ENCODE measurements around the gene ETV4. TPM values are rescaled to one million over a fixed set of nuclear protein-coding genes. Genes with fewer than 3 reads are reported as not detected.
"Not testable (repeated sequence)": the region's sequence is repeated elsewhere in the genome, so short reads cannot be mapped to it uniquely, and the experiment has no call there.

The ETV4 gene
- total and polyA plus RNA-seq, 2 of the 13 experiments (the other 11 are each of a cell fraction or from before 2014, with no cell fraction given), result 128 to 330 TPM

DNA sequence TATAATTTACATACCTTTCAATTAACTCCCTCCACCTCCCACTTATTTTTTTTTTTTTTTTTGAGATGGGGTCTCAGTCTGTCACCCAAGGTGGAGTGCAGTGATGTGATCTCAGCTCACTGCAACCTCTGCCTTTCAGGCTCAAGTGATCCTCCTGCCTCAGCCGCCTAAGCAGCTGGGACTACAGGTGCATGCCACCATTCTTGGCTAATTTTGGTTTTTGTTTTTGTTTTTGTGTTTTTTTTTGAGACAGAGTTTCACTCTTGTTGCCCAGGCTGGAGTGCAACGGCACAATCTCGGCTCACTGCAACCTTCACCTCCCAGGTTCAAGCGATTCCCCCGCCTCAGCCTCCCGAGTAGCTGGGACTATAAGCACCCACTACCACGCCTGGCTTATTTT lies 36.7 kb downstream of the ETV4 start:
- H3K9me3 ChIP-seq (ENCODE audit: low read length); H2AFZ ChIP-seq (ENCODE audit: low read length); ATAC-seq; intact Hi-C loops (cut with micrococcal nuclease; ENCODE audit: unreplicated experiment); POLR2A ChIA-PET; H3K27me3 ChIP-seq (ENCODE audit: control insufficient read depth in 1 of 2, insufficient read depth in 2 of 2, low read length in 2 of 2); H3K4me1 ChIP-seq (ENCODE audit: insufficient read depth, low read length); FAIRE-seq; DNase-seq (ENCODE audit: low spot score); CTCF ChIA-PET (ENCODE audit: low intra/inter-chr PET ratio, low total read pairs); H3K9ac ChIP-seq (ENCODE audit: insufficient read depth, low read depth, low read length); BruUV-seq (replicated peaks); H4K20me1 ChIP-seq (ENCODE audit: insufficient read depth, low read length); in situ Hi-C loops (cut with HindIII; ENCODE audit: extremely low pct_ligation_motif_present, low pct_unique_long_range_greater_than_20kb); H3K4me3 ChIP-seq (replicated peaks in 1 of 3; ENCODE audit: insufficient read depth in 1 of 3, low read depth in 2 of 3, low read length in 3 of 3); H3K4me2 ChIP-seq (ENCODE audit: low read depth, low read length); H3K79me2 ChIP-seq (ENCODE audit: insufficient read depth, low read length); H3K27ac ChIP-seq (ENCODE audit: extremely low read length, insufficient read depth, low read length): not testable (repeated sequence)
- H3K36me3 ChIP-seq (replicated peaks in 1 of 2; ENCODE audit: control insufficient read depth in 1 of 2, insufficient read depth in 2 of 2, low read length in 2 of 2), result peaks cover 25 to 88% of the 10 kb centered on the region in 2 experiments; a peak in 4 of 5 replicates
- WGBS (ENCODE audit: low lambda C conversion rate), result 98% methylated on average over 7 of the region's 7 CpGs

DNA sequence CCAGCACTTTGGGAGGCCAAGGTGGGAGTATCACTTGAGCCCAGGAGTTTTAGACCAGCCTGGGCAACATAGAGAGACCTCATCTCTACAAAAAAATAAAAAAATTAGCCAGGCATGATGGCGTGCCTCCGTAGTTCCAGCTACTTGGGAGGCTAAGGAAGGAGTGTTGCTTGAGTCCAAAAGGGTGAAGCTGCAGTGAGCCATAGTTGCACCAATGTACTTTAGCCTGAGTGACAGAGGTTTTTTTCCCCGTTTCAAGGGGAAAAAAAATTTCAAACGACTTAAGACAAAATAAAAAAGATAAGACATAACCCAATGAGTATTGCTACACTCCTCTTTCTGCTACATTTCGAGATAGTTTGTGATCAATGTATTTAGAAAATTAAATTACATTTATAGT lies 55.5 kb downstream of the ETV4 start:
- TF ChIP-seq U2AF2 (IDR thresholded peaks at IDR 0.05; ENCODE audit: low read depth, low read length), result no peak
- TF ChIP-seq NKX3-1 (CRISPR knock-in tag; IDR thresholded peaks at IDR 0.05), result no peak
- no peak for TF ChIP-seq ZNF235 (CRISPR knock-in tag; IDR thresholded peaks at IDR 0.05; ENCODE audit: borderline replicate concordance)
- no peak for TF ChIP-seq SSRP1 (CRISPR knock-in tag; IDR thresholded peaks at IDR 0.05)
- TF ChIP-seq, protein P1, sequence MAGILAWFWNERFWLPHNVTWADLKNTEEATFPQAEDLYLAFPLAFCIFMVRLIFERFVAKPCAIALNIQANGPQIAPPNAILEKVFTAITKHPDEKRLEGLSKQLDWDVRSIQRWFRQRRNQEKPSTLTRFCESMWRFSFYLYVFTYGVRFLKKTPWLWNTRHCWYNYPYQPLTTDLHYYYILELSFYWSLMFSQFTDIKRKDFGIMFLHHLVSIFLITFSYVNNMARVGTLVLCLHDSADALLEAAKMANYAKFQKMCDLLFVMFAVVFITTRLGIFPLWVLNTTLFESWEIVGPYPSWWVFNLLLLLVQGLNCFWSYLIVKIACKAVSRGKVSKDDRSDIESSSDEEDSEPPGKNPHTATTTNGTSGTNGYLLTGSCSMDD (CRISPR knock-in tag; IDR thresholded peaks at IDR 0.05), result no peak
- TF ChIP-seq, protein P2, sequence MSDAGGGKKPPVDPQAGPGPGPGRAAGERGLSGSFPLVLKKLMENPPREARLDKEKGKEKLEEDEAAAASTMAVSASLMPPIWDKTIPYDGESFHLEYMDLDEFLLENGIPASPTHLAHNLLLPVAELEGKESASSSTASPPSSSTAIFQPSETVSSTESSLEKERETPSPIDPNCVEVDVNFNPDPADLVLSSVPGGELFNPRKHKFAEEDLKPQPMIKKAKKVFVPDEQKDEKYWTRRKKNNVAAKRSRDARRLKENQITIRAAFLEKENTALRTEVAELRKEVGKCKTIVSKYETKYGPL (CRISPR knock-in tag; IDR thresholded peaks at IDR 0.05), result no peak
- TF ChIP-seq HDAC6 (IDR thresholded peaks at IDR 0.05; ENCODE audit: low read depth, low read length), result no peak
- TF ChIP-seq ZNF12 (CRISPR knock-in tag; IDR thresholded peaks at IDR 0.05), result no peak
- H3K27ac ChIP-seq (ENCODE audit: extremely low read length, insufficient read depth, low read length), result no peak overlapping the region
- no peak for ATAC-seq
- peaks cover 17% of the 10 kb centered on the region for H3K4me1 ChIP-seq (ENCODE audit: insufficient read depth, low read length)
- H3K27me3 ChIP-seq (ENCODE audit: control insufficient read depth in 1 of 2, insufficient read depth in 2 of 2, low read length in 2 of 2), result no peaks in the 10 kb centered on the region
- FAIRE-seq, result no peak
- CTCF ChIA-PET (ENCODE audit: low intra/inter-chr PET ratio, low total read pairs), result no interaction called here
- intact Hi-C loops (cut with micrococcal nuclease; ENCODE audit: unreplicated experiment), result no loop called here
- H3K4me2 ChIP-seq (ENCODE audit: low read depth, low read length), result no peak overlapping the region
- H3K4me3 ChIP-seq (replicated peaks in 1 of 3; ENCODE audit: insufficient read depth in 1 of 3, low read depth in 2 of 3, low read length in 3 of 3), result no peak overlapping the region
- H4K20me1 ChIP-seq (ENCODE audit: insufficient read depth, low read length), result no peaks in the 10 kb centered on the region
- POLR2A ChIA-PET, result interaction anchor here (1.3 kb wide), 1 partner anchor 92 kb away, joined by 4 read pairs; the partner anchor contains the start of gene ARL4D
- no TSS peak for BruUV-seq (replicated peaks)
- no peak overlapping the region for H2AFZ ChIP-seq (ENCODE audit: low read length)
- in situ Hi-C loops (cut with HindIII; ENCODE audit: extremely low pct_ligation_motif_present, low pct_unique_long_range_greater_than_20kb), result no loop called here
- no peak overlapping the region for H3K9ac ChIP-seq (ENCODE audit: insufficient read depth, low read depth, low read length)
- 89% methylated on average over 5 of the region's 5 CpGs for WGBS (ENCODE audit: low lambda C conversion rate)
- no peak for DNase-seq (ENCODE audit: low spot score)
- H3K36me3 ChIP-seq (replicated peaks in 1 of 2; ENCODE audit: control insufficient read depth in 1 of 2, insufficient read depth in 2 of 2, low read length in 2 of 2), result peaks cover 34 to 51% of the 10 kb centered on the region in 2 experiments
- peaks cover 33% of the 10 kb centered on the region for H3K79me2 ChIP-seq (ENCODE audit: insufficient read depth, low read length)
- H3K9me3 ChIP-seq (ENCODE audit: low read length), result no peaks in the 10 kb centered on the region
